IMR-90 (cell line): ENCODE data around the gene NKAIN2. TPM values are rescaled to one million over a fixed set of nuclear protein-coding genes. Genes with fewer than 3 reads are reported as not detected.

Source experiments
- ATAC-seq: fragments of 200-7000 bp; cut with Tn5 transposase; 2 replicates; pipeline ENCODE4 v1.9.1; 2020; ENCODE audit warnings: low read depth, mild to moderate bottlenecking, moderate library complexity
- BruUV-seq: library from RNA; stranded (reverse); fragments of 400-500 nt; replicated peaks from 2 replicates; lab custom pipeline; 2021; lab: Mats Ljungman, UMichigan
- CTCF ChIA-PET: fragments of 300-600 bp; formaldehyde crosslinking; extraction: SDS; loops from one replicate; lab custom pipeline; 2021; ENCODE audit warnings: antibody characterized with exemption; lab: Yijun Ruan, JAX
- POLR2A ChIA-PET: fragments of 300-600 bp; sonication (Branson Sonifier 250); formaldehyde crosslinking; loops from one replicate; lab custom pipeline; 2022; ENCODE audit warnings: antibody characterized with exemption; ENCODE audit not compliant: unreplicated experiment; lab: Charles Lee
- DNase-seq: peaks from one replicate; pipeline ENCODE4 v3.0.0; 2013
- H2AFZ ChIP-seq: replicated peaks from 2 replicates; pipeline ENCODE3; 2013; ENCODE audit warnings: low read length, mild to moderate bottlenecking; ENCODE audit not compliant: poor library complexity
- H2AK5ac ChIP-seq: 2 replicates; pipeline ENCODE4 v1.6.1; 2013; ENCODE audit warnings: low read depth, low read length, inconsistent platforms
- H2AK9ac ChIP-seq: replicated peaks from 2 replicates; pipeline ENCODE3; 2013; ENCODE audit warnings: mild to moderate bottlenecking, low read depth, low read length, moderate library complexity; ENCODE audit not compliant: poor library complexity
- H2BK120ac ChIP-seq: 2 replicates; pipeline ENCODE4 v1.6.1; 2013; ENCODE audit warnings: low read depth, low read length, inconsistent platforms
- H2BK15ac ChIP-seq: 3 replicates; pipeline ENCODE4 v1.6.1; 2013; ENCODE audit warnings: low read depth, low read length, inconsistent platforms
- H2BK20ac ChIP-seq: 2 replicates; pipeline ENCODE4 v1.6.1; 2013; ENCODE audit warnings: low read depth, mild to moderate bottlenecking, inconsistent platforms, low read length, moderate library complexity
- H2BK5ac ChIP-seq: 2 replicates; pipeline ENCODE4 v1.6.1; 2013; ENCODE audit warnings: mild to moderate bottlenecking, low read depth, low read length, inconsistent platforms; ENCODE audit not compliant: poor library complexity, severe bottlenecking
- H3K14ac ChIP-seq: replicated peaks from 2 replicates; pipeline ENCODE4 v1.6.1; 2013; ENCODE audit warnings: low read depth, low read length, inconsistent platforms
- H3K18ac ChIP-seq: 2 replicates; pipeline ENCODE4 v1.6.1; 2013; ENCODE audit warnings: low read depth, low read length, control low read depth
- H3K23ac ChIP-seq: 2 replicates; pipeline ENCODE4 v1.6.1; 2013; ENCODE audit warnings: low read depth, low read length, inconsistent platforms
- H3K27ac ChIP-seq: 2 replicates; pipeline ENCODE4 v1.5.1; 2013; ENCODE audit warnings: mild to moderate bottlenecking, control low read depth, low read length; ENCODE audit not compliant: insufficient read depth
- H3K27me3 ChIP-seq: 2 replicates; pipeline ENCODE4 v1.6.1; 2013; ENCODE audit warnings: low read length; ENCODE audit not compliant: control insufficient read depth, insufficient read depth
- H3K36me3 ChIP-seq: 2 replicates; pipeline ENCODE4 v1.6.1; 2013; ENCODE audit warnings: low read length, mixed read lengths; ENCODE audit not compliant: control insufficient read depth, insufficient read depth
- H3K4ac ChIP-seq: 2 replicates; pipeline ENCODE4 v1.6.1; 2013; ENCODE audit warnings: low read depth, low read length, inconsistent platforms
- H3K4me1 ChIP-seq: 2 replicates; pipeline ENCODE4 v1.6.1; 2013; ENCODE audit warnings: low read length, mixed read lengths; ENCODE audit not compliant: control insufficient read depth, insufficient read depth
- H3K4me2 ChIP-seq: 2 replicates; pipeline ENCODE4 v1.6.1; 2013; ENCODE audit warnings: low read depth, mild to moderate bottlenecking, control low read depth, low read length, moderate library complexity
- H3K4me3 ChIP-seq: 2 replicates; pipeline ENCODE4 v1.5.1; 2013; ENCODE audit warnings: low read depth, mild to moderate bottlenecking, control low read depth, low read length, moderate library complexity; ENCODE audit not compliant: insufficient read depth
- H3K56ac ChIP-seq: 2 replicates; pipeline ENCODE4 v1.6.1; 2013; ENCODE audit warnings: low read length, inconsistent platforms; ENCODE audit not compliant: insufficient read depth; ENCODE audit errors: extremely low read depth
- H3K79me1 ChIP-seq, 2 experiments: 2 replicates each; pipeline ENCODE4 v1.6.1; 2013; ENCODE audit warnings: low read length in 2 of 2, inconsistent platforms in 1 of 2, low read depth in 1 of 2
- H3K9ac ChIP-seq: 2 replicates; pipeline ENCODE4 v1.6.1; 2013; ENCODE audit warnings: low read depth, low read length, control low read depth
- H3K9me1 ChIP-seq: 2 replicates; pipeline ENCODE4 v1.6.1; 2013; ENCODE audit warnings: low read length, inconsistent platforms; ENCODE audit not compliant: insufficient read depth
- H3K9me3 ChIP-seq: 2 replicates; pipeline ENCODE4 v1.6.1; 2013; ENCODE audit warnings: low read length; ENCODE audit not compliant: control insufficient read depth, insufficient read depth
- H4K20me1 ChIP-seq: 2 replicates; pipeline ENCODE4 v1.6.1; 2013; ENCODE audit warnings: low read length, inconsistent platforms; ENCODE audit not compliant: insufficient read depth
- H4K5ac ChIP-seq: 2 replicates; pipeline ENCODE4 v1.6.1; 2013; ENCODE audit warnings: mild to moderate bottlenecking, low read depth, low read length, control low read depth
- H4K8ac ChIP-seq, 2 experiments: 2 replicates each; pipeline ENCODE4 v1.6.1; 2013; ENCODE audit warnings: low read depth in 2 of 2, low read length in 2 of 2, control low read depth in 1 of 2, inconsistent platforms in 1 of 2
- H4K91ac ChIP-seq: 2 replicates; pipeline ENCODE4 v1.6.1; 2013; ENCODE audit warnings: low read depth, low read length, inconsistent platforms; ENCODE audit not compliant: insufficient read depth
- CEBPB ChIP-seq: IDR thresholded peaks from 2 replicates; pipeline ENCODE4 v1.6.1; 2012; ENCODE audit warnings: low read depth, low read length, improper control_type of control experiment
- CHD1 ChIP-seq: IDR thresholded peaks from 2 replicates; pipeline ENCODE4 v1.6.1; 2012; ENCODE audit warnings: low read depth, low read length, improper control_type of control experiment
- CTCF ChIP-seq: conservative IDR thresholded peaks from 2 replicates; pipeline ENCODE4 v1.5.1; 2012; ENCODE audit warnings: mild to moderate bottlenecking, low read depth, low read length, improper control_type of control experiment
- FOS ChIP-seq: fragments of 150-350 bp; IDR thresholded peaks from 2 replicates; pipeline ENCODE4 v1.6.1; 2016; ENCODE audit warnings: low read depth, low read length
- MAZ ChIP-seq: IDR thresholded peaks from 2 replicates; pipeline ENCODE4 v1.6.1; 2012; ENCODE audit warnings: low read depth, mild to moderate bottlenecking, low read length, improper control_type of control experiment, moderate library complexity, borderline replicate concordance
- MXI1 ChIP-seq: IDR thresholded peaks from 2 replicates; pipeline ENCODE4 v1.6.1; 2012; ENCODE audit warnings: low read depth, mild to moderate bottlenecking, low read length, moderate library complexity, borderline replicate concordance
- RCOR1 ChIP-seq: IDR thresholded peaks from 2 replicates; pipeline ENCODE4 v1.6.1; 2012; ENCODE audit warnings: mild to moderate bottlenecking, low read length, improper control_type of control experiment; ENCODE audit not compliant: insufficient replicate concordance
- RFX5 ChIP-seq: IDR thresholded peaks from 2 replicates; pipeline ENCODE4 v1.8.0; 2012; ENCODE audit warnings: low read depth, mild to moderate bottlenecking, low read length, moderate library complexity
- WGBS, 2 experiments: methylation state at CpG; one replicate each; pipeline versions ENCODE4 v1.1.5 to v1.1.7; 2013; ENCODE audit warnings: missing lambda C conversion rate in 2 of 2; ENCODE audit not compliant: insufficient read length in 1 of 2; ENCODE audit errors: extremely low coverage in 2 of 2; 5-methylcytosine and 5-hydroxymethylcytosine counted together
- dilution Hi-C: fragments of 300-500 bp; cut with HindIII; formaldehyde crosslinking; loops from one replicate; pipeline ENCODE4 v1.14.3; 2018; ENCODE audit warnings: low sequenced_read_pairs; ENCODE audit not compliant: unreplicated experiment
- in situ Hi-C: fragments of 300-500 bp; cut with MboI; formaldehyde crosslinking; loops from 3 replicates; pipeline ENCODE4 v1.14.3; 2019; ENCODE audit warnings: low sequenced_read_pairs, inconsistent platforms, mixed read lengths
- intact Hi-C: fragments of 100-400 bp; cut with micrococcal nuclease; formaldehyde crosslinking; loops from 2 replicates; pipeline ENCODE4 v1.10.0; 2022
- polyA plus RNA-seq, 3 experiments: library from polyadenylated mRNA; depleted of rRNA; stranded (reverse); fragments of >200 nt; gene quantifications; 2 replicates each; pipeline ENCODE4 v1.2.3, GENCODE V29; 2012; ENCODE audit warnings: low replicate concordance in 1 of 3
- total RNA-seq: library from RNA; depleted of rRNA; stranded (reverse); fragments of >200 nt; gene quantifications from 2 replicates; pipeline ENCODE4 v1.2.3, GENCODE V29; 2012
- TF ChIP-seq, protein P1 (sequence below): fragments of 150-350 bp; IDR thresholded peaks from 2 replicates; pipeline ENCODE4 v1.6.1; 2017; ENCODE audit warnings: mild to moderate bottlenecking, antibody characterized with exemption, low read length, low read depth

NKAIN2 gene
- total and polyA plus RNA-seq, 2 of the 4 experiments (the other 2 are of a cell fraction) = not detected

GRCh38 chr6:123768921-123769320, 34.7 kb upstream of the NKAIN2 start:
- TF ChIP-seq CEBPB (no peak), RFX5 (no peak), MAZ (no peak), CHD1 (no peak), CTCF (no peak), MXI1 (no peak), FOS (no peak), RCOR1 (no peak)
- TF ChIP-seq, protein P1, sequence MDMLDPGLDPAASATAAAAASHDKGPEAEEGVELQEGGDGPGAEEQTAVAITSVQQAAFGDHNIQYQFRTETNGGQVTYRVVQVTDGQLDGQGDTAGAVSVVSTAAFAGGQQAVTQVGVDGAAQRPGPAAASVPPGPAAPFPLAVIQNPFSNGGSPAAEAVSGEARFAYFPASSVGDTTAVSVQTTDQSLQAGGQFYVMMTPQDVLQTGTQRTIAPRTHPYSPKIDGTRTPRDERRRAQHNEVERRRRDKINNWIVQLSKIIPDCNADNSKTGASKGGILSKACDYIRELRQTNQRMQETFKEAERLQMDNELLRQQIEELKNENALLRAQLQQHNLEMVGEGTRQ = no peak
- CTCF ChIA-PET = interaction anchor here (0.7 kb wide), 1 partner anchor 1462 kb away, joined by 3 read pairs; no protein-coding TSS in a partner anchor
- Histone ChIP-seq H2BK20ac (no peak overlapping the region), H2BK15ac (no peak overlapping the region), H4K91ac (no peak overlapping the region), H3K23ac (no peak overlapping the region), H2BK5ac (no peak overlapping the region), H3K18ac (no peak overlapping the region), H2BK120ac (no peak overlapping the region), H3K4me1 (no peaks in the 10 kb centered on the region), H3K4me3 (no peak overlapping the region), H4K5ac (no peak overlapping the region), H2AK9ac (no peak overlapping the region), H2AK5ac (no peak overlapping the region), H3K14ac (no peak overlapping the region), H2AFZ (no peak overlapping the region), H3K4me2 (no peak overlapping the region), H3K27me3 (no peaks in the 10 kb centered on the region), H4K8ac (no peak overlapping the region), H3K9me1 (no peaks in the 10 kb centered on the region), H3K9ac (no peak overlapping the region), H3K79me1 (no peaks in the 10 kb centered on the region), H3K9me3 (peaks cover 4% of the 10 kb centered on the region; the same call in 1 of the 2 replicates), H3K27ac (no peak overlapping the region), H3K4ac (no peak overlapping the region), H3K56ac (no peak overlapping the region), H4K20me1 (no peaks in the 10 kb centered on the region), H3K36me3 (no peaks in the 10 kb centered on the region)
- in situ Hi-C loops = no loop called here
- WGBS, 2 experiments = no CpG with 5 or more reads among the region's 2 CpGs
- no peak for ATAC-seq
- BruUV-seq = no TSS peak
- intact Hi-C loops = no loop called here
- POLR2A ChIA-PET = no interaction called here
- DNase-seq = no peak
- dilution Hi-C loops = no loop called here
